Measurements from ENCODE around the gene UVRAG. TPM values are rescaled to one million over a fixed set of nuclear protein-coding genes. Genes with fewer than 3 reads are reported as not detected.
A peak's percentile ranks its signal among the peaks of the same experiment; 100 is the strongest.

UVRAG gene
- polyA plus RNA-seq, 6 donors from 2014 or later: 39.6 to 94.0 (median 70.8) TPM

DNA sequence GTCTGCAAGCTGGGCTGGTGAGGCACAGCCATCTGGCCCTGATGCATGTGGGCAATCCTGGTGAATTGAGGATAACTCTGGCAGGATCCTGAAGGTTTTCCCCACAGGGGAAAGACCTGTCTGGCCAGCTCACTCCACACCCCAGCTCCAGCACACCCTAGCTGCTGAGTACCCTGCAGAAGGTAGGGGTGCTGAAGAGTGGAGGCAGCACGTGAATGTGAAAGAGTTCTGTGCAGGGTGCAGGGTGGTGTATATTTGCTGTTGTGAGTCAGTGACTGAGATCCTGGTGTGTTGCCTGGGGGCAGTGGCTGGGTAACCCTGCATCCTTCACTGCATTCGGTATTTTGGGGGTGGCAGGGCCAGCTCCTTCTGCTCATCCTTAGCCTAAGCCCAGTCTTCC, 24.0 kb upstream of the UVRAG start:
- H3K27me3 Mint-ChIP-seq: no peaks in the 10 kb centered on the region
- ATAC-seq (ENCODE audit: low read depth in 2 of 2): no peak
- H3K4me1 Mint-ChIP-seq: peaks cover 0 to 4% (median 0%) of the 10 kb centered on the region in 3 donors
- no peak overlapping the region for H3K27ac Mint-ChIP-seq
- peaks cover 0 to 8% of the 10 kb centered on the region in 2 donors for H3K36me3 Mint-ChIP-seq
- H3K4me3 Mint-ChIP-seq: no peak overlapping the region
- no peaks in the 10 kb centered on the region for H3K9me3 Mint-ChIP-seq
- DNase-seq: no peak

DNA sequence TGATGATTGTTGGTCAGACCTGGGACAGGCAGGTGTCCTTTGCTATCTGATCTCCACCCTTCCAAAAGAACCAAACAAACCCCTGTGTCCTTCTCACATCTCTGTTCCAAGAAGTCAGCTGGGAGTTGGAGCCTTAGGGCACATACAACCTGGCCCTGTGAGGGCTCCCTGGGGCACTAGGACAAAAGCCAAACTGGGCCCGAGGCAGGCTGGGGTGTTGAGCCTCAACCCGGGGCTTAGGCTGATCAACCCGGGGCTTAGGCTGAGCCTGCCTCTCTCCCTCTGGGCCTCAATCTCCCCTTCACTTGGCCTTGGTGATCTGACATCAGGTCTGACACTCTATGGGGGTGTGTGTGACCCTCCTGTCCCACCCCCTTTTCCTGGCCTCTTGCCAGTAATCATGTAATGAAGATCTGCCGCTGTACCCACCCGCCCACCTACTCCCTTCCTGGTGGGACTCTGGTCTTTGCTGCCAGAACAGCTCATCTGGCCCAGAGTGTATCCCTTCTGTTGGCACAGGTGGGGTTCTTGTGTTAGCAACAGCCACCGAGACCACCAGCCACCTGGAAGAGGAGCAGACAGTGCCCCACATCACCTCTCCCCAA, 22.8 kb upstream of the UVRAG start:
- H3K9me3 Mint-ChIP-seq: no peaks in the 10 kb centered on the region
- ATAC-seq (ENCODE audit: low read depth in 2 of 2) (no peak), DNase-seq (no peak)
- H3K27me3 Mint-ChIP-seq: no peaks in the 10 kb centered on the region
- H3K27ac Mint-ChIP-seq: no peak overlapping the region
- H3K4me3 Mint-ChIP-seq: no peak overlapping the region
- H3K4me1 Mint-ChIP-seq: peaks cover 0 to 8% (median 3%) of the 10 kb centered on the region in 3 donors
- H3K36me3 Mint-ChIP-seq: peaks cover 0 to 8% of the 10 kb centered on the region in 2 donors

DNA sequence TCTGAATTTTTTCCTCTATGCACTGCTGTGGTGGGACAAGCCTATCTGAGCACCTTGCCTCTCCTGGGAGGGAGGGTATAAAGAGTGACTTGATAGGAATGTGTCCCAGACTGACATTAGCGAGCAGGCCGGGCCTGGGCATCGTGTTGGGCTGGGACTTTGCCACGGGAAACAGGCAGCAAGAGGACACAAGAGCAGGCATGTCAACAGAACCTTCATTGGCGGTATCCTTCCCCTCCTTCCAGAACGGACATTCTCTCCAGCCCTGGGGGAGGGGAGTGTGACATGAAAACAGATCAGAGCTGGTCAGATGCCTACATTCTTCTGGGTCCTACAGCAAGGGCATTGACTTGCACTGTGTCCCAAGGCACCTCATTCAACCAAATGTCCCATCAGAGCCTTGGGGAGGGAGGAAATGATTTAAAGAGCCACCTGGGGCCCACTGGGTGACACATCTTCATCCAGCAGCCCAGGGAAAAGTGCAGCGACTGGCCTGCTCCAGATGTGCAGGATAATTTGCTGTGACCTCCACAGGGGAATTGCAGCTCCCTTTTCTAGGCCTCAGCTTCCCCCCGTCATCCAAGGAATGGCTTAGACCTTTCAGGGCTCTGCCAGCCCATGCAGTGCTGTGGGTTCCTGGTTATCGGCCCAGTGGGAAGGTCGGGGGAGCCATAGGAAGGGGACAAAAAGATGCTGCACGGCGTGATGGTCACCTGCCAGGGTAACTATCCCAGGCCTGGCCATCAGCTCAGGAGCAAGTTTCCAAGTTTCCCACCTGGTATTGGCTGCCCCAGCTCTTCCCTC, 21.8 kb upstream of the UVRAG start:
- DNase-seq: no peak
- no peak overlapping the region for H3K27ac Mint-ChIP-seq
- no peak for ATAC-seq (ENCODE audit: low read depth in 2 of 2)
- no peak overlapping the region for H3K4me3 Mint-ChIP-seq
- peaks cover 0 to 7% of the 10 kb centered on the region in 2 donors for H3K36me3 Mint-ChIP-seq
- no peaks in the 10 kb centered on the region for H3K9me3 Mint-ChIP-seq
- H3K4me1 Mint-ChIP-seq: peaks cover 0 to 12% (median 5%) of the 10 kb centered on the region in 3 donors
- H3K27me3 Mint-ChIP-seq: no peaks in the 10 kb centered on the region

DNA sequence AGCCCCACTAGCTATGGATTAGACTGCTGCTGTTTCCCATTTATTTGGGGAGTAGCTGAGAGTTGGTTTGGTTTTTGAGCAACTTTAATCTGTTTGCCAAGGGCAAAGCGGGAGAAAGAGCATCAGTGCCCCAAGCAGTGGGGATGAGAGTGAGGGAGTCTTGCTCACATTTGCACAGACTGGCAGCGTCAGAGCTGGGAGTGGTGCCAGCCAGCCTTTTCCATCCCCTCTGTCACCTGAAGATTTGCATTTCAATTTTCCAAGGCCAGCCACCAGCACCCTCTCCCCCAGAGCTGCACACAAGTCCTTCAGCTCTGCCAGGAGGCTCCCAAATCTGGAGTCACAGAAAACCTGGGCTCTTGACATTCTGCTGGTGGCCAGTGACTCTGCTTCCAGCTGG, 21.0 kb upstream of the UVRAG start:
- H3K4me1 Mint-ChIP-seq: peaks cover 0 to 8% (median 5%) of the 10 kb centered on the region in 3 donors
- no peak overlapping the region for H3K27ac Mint-ChIP-seq
- DNase-seq: no peak
- no peak overlapping the region for H3K4me3 Mint-ChIP-seq
- H3K36me3 Mint-ChIP-seq: peaks cover 0 to 8% of the 10 kb centered on the region in 2 donors
- H3K9me3 Mint-ChIP-seq: no peaks in the 10 kb centered on the region
- no peak for ATAC-seq (ENCODE audit: low read depth in 2 of 2)
- no peaks in the 10 kb centered on the region for H3K27me3 Mint-ChIP-seq

DNA sequence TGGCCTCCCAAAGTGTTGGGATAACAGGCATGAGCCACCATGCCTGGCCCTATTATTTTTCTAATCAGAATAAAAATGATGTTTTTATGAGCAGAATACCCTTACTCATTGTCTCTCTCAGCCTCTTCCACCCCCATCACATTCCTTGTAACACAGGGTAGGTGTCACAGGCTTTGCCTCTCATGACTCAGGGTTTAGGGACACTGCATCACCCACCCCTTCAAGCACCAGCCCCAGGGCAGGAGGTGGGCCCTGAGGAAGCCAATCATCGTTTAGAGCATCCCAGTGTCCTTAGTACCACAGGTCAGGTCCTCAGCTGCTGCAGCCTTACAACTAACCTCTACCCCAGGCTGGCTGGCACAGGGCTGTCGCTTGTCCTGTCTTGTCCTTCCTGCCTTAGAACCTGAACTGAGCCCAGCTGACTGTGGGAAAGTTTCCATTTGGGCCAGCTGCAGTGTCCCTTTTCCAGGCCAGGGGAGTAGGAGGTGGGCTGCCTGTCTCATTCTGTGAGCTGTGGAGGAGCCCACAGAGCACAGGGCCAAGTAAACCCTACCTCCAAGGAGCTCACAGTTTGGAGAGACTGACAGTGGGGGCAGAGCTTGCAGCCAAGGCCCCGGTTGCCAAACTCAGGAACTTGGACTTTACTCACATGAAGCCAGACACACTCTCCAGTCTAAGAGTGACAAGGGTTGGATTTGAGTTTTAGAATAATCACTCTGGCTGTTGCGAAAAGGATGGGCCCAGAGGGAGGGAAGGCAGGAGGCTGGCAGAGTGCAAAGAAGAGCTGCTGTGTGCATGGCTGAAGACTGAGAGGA, 19.5 kb upstream of the UVRAG start:
- DNase-seq (no peak), ATAC-seq (ENCODE audit: low read depth in 2 of 2) (no peak)
- Mint-ChIP-seq H3K9me3 (no peaks in the 10 kb centered on the region), H3K27ac (no peak overlapping the region), H3K27me3 (no peaks in the 10 kb centered on the region), H3K36me3 (peaks cover 0 to 13% of the 10 kb centered on the region in 2 donors), H3K4me3 (no peak overlapping the region), H3K4me1 (peaks cover 0 to 8% (median 5%) of the 10 kb centered on the region in 3 donors)

DNA sequence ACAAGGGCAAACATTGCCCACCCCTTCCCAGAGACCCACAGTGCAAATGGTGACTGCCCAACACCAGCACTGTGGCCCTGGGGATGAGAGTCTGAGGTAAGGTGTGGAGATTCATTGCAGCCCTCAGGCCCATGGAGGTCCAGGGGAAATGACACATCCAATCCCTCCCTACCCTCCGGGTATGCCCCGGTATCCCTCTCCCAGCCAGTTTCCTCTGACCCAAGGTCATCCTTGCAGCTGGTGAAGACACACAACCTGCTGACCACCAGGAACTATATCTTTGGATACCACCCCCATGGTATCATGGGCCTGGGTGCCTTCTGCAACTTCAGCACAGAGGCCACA, 18.9 kb upstream of the UVRAG start:
- H3K27me3 Mint-ChIP-seq: no peaks in the 10 kb centered on the region

GRCh38 chr11:75797116-75797515, 17.9 kb upstream of the UVRAG start:
- DNase-seq (no peak), ATAC-seq (ENCODE audit: low read depth in 2 of 2) (peak in 1 of 2 donors; percentile 38)
- Mint-ChIP-seq H3K9me3 (no peaks in the 10 kb centered on the region), H3K27ac (no peak overlapping the region), H3K36me3 (peaks cover 0 to 13% of the 10 kb centered on the region in 2 donors), H3K4me1 (peaks cover 0 to 14% (median 9%) of the 10 kb centered on the region in 3 donors), H3K27me3 (no peaks in the 10 kb centered on the region), H3K4me3 (no peak overlapping the region)

More for the DNA sequence above, 18.9 kb upstream of the UVRAG start:
- Mint-ChIP-seq H3K4me1 (peaks cover 0 to 8% (median 6%) of the 10 kb centered on the region in 3 donors), H3K36me3 (peaks cover 0 to 13% of the 10 kb centered on the region in 2 donors), H3K9me3 (no peaks in the 10 kb centered on the region), H3K27ac (no peak overlapping the region), H3K4me3 (no peak overlapping the region)
- DNase-seq (no peak), ATAC-seq (ENCODE audit: low read depth in 2 of 2) (no peak)

GRCh38 chr11:75797792-75798191, 17.2 kb upstream of the UVRAG start:
- Mint-ChIP-seq H3K27ac (no peak overlapping the region), H3K4me3 (no peak overlapping the region), H3K9me3 (no peaks in the 10 kb centered on the region), H3K27me3 (no peaks in the 10 kb centered on the region), H3K36me3 (peaks cover 0 to 13% of the 10 kb centered on the region in 2 donors), H3K4me1 (peaks cover 0 to 15% (median 14%) of the 10 kb centered on the region in 3 donors)
- no peak for DNase-seq
- no peak for ATAC-seq (ENCODE audit: low read depth in 2 of 2)

DNA sequence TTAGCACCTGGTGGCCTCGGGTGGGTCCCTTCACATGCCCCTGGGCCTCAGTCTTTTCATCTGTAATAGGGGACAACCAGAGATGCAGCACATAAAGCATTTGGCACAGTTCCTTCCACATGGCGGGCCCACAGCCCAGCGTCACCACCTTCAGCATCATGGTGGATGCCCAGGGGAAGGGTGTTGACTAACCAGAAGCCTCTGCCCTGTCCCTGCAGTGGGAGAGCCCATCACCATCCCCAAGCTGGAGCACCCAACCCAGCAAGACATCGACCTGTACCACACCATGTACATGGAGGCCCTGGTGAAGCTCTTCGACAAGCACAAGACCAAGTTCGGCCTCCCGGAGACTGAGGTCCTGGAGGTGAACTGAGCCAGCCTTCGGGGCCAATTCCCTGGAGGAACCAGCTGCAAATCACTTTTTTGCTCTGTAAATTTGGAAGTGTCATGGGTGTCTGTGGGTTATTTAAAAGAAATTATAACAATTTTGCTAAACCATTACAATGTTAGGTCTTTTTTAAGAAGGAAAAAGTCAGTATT, 14.8 kb upstream of the UVRAG start:
- no peaks in the 10 kb centered on the region for H3K9me3 Mint-ChIP-seq
- ATAC-seq (ENCODE audit: low read depth in 2 of 2): no peak
- peak overlapping the region in 1 of 6 donors; percentile 24 for H3K27ac Mint-ChIP-seq
- peaks cover 0 to 13% of the 10 kb centered on the region in 2 donors for H3K36me3 Mint-ChIP-seq
- no peak overlapping the region for H3K4me3 Mint-ChIP-seq
- DNase-seq: no peak
- H3K4me1 Mint-ChIP-seq: peaks cover 0 to 23% (median 21%) of the 10 kb centered on the region in 3 donors
- no peaks in the 10 kb centered on the region for H3K27me3 Mint-ChIP-seq

DNA sequence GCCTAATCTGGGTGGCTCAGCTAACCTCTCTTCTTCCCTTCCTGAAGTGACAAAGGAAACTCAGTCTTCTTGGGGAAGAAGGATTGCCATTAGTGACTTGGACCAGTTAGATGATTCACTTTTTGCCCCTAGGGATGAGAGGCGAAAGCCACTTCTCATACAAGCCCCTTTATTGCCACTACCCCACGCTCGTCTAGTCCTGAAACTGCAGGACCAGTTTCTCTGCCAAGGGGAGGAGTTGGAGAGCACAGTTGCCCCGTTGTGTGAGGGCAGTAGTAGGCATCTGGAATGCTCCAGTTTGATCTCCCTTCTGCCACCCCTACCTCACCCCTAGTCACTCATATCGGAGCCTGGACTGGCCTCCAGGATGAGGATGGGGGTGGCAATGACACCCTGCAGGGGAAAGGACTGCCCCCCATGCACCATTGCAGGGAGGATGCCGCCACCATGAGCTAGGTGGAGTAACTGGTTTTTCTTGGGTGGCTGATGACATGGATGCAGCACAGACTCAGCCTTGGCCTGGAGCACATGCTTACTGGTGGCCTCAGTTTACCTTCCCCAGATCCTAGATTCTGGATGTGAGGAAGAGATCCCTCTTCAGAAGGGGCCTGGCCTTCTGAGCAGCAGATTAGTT, 14.2 kb upstream of the UVRAG start:
- Mint-ChIP-seq H3K4me3 (no peak overlapping the region), H3K36me3 (peaks cover 0 to 13% of the 10 kb centered on the region in 2 donors), H3K27me3 (no peaks in the 10 kb centered on the region), H3K4me1 (peaks cover 0 to 23% (median 21%) of the 10 kb centered on the region in 3 donors), H3K9me3 (no peaks in the 10 kb centered on the region), H3K27ac (peak overlapping the region in 1 of 6 donors; percentile 24)
- DNase-seq (no peak), ATAC-seq (ENCODE audit: low read depth in 2 of 2) (no peak)

- Mint-ChIP-seq H3K27ac (peak overlapping the region in 1 of 6 donors; percentile 37), H3K4me3 (no peak overlapping the region), H3K9me3 (no peaks in the 10 kb centered on the region), H3K4me1 (peaks cover 0 to 23% (median 21%) of the 10 kb centered on the region in 3 donors), H3K27me3 (no peaks in the 10 kb centered on the region), H3K36me3 (peaks cover 0 to 13% of the 10 kb centered on the region in 2 donors)
- DNase-seq: no peak
- ATAC-seq (ENCODE audit: low read depth in 2 of 2): no peak
These were observed 13.5 kb upstream of the UVRAG start for GRCh38 chr11:75801362-75802020.

- Mint-ChIP-seq H3K36me3 (peaks cover 0 to 13% of the 10 kb centered on the region in 2 donors), H3K4me3 (no peak overlapping the region), H3K4me1 (peaks cover 0 to 22% (median 17%) of the 10 kb centered on the region in 3 donors), H3K27me3 (no peaks in the 10 kb centered on the region), H3K9me3 (no peaks in the 10 kb centered on the region), H3K27ac (peak overlapping the region in 3 of 6 donors; percentile 33 to 49 (median 37))
- ATAC-seq (ENCODE audit: low read depth in 2 of 2): no peak
- DNase-seq: no peak
These were observed 12.7 kb upstream of the UVRAG start for GRCh38 chr11:75802021-75802912.
